Panc1 (cell line): ENCODE measurements around the gene PARD3. TPM values are rescaled to one million over a fixed set of nuclear protein-coding genes. Genes with fewer than 3 reads are reported as not detected.

Experiments
- ATAC-seq: fragments of 200-7000 bp; cut with Tn5 transposase; 2 replicates; pipeline ENCODE4 v1.9.1; 2020; ENCODE audit warnings: mild to moderate bottlenecking, moderate library complexity
- BruUV-seq: library from RNA; stranded (reverse); fragments of 400-500 nt; replicated peaks from 2 replicates; lab custom pipeline; 2021; lab: Mats Ljungman, UMichigan
- CTCF ChIA-PET: fragments of 300-600 bp; sonication (Branson Sonifier 250); formaldehyde crosslinking; loops from one replicate; lab custom pipeline; 2022; ENCODE audit warnings: antibody characterized with exemption; lab: Charles Lee
- POLR2A ChIA-PET: fragments of 300-600 bp; sonication (Branson Sonifier 250); formaldehyde crosslinking; loops from one replicate; lab custom pipeline; 2022; ENCODE audit warnings: antibody characterized with exemption; lab: Charles Lee
- DNase-seq: peaks from one replicate; pipeline ENCODE4 v3.0.0-alpha.2; 2010; ENCODE audit warnings: low read depth, low spot score
- H3K27ac ChIP-seq: 2 replicates; pipeline ENCODE4 v1.5.1; 2011; ENCODE audit warnings: mild to moderate bottlenecking, low read length, inconsistent platforms
- H3K27me3 ChIP-seq: fragments of 200-500 bp; sonication (Bioruptor generic); 2 replicates; pipeline ENCODE4 v1.6.0; 2014; ENCODE audit warnings: low read length, inconsistent platforms; ENCODE audit not compliant: control insufficient read depth, insufficient read depth
- H3K36me3 ChIP-seq: fragments of 200-500 bp; sonication (Bioruptor generic); 2 replicates; pipeline ENCODE4 v1.5.1; 2014; ENCODE audit warnings: inconsistent platforms, mild to moderate bottlenecking, low read length, moderate library complexity; ENCODE audit not compliant: control insufficient read depth, insufficient read depth
- H3K4me1 ChIP-seq: 2 replicates; pipeline ENCODE4 v1.5.1; 2011; ENCODE audit warnings: inconsistent platforms, mild to moderate bottlenecking, low read length, moderate library complexity; ENCODE audit not compliant: control insufficient read depth, insufficient read depth
- H3K4me3 ChIP-seq, 2 experiments: 2 replicates each; pipeline ENCODE4 v1.5.1; 2011 to 2012; ENCODE audit warnings: low read depth in 2 of 2, low read length in 2 of 2, mild to moderate bottlenecking in 2 of 2, inconsistent platforms in 1 of 2, moderate library complexity in 1 of 2
- H3K9me3 ChIP-seq: fragments of 200-500 bp; sonication (Bioruptor generic); 2 replicates; pipeline ENCODE4 v1.5.1; 2014; ENCODE audit warnings: low read depth, mild to moderate bottlenecking, inconsistent platforms, low read length, moderate library complexity; ENCODE audit not compliant: control insufficient read depth, insufficient read depth
- CTCF ChIP-seq: fragments of 450-650 bp; IDR thresholded peaks from 2 replicates; pipeline ENCODE4 v1.5.1; 2017; ENCODE audit warnings: mild to moderate bottlenecking
- POLR2AphosphoS5 ChIP-seq: IDR thresholded peaks from 2 replicates; pipeline ENCODE4 v1.6.1; 2012; ENCODE audit warnings: mild to moderate bottlenecking, low read depth, low read length, moderate library complexity
- REST ChIP-seq, 2 experiments: IDR thresholded peaks; 2 replicates each; pipeline ENCODE4 v1.6.1; 2011 to 2012; ENCODE audit warnings: low read depth in 2 of 2, control low read depth in 1 of 2, low read length in 1 of 2, mild to moderate bottlenecking in 1 of 2, moderate library complexity in 1 of 2; ENCODE audit not compliant: insufficient read depth in 1 of 2
- SIN3A ChIP-seq: IDR thresholded peaks from 2 replicates; pipeline ENCODE4 v1.6.1; 2012; ENCODE audit warnings: low read depth, mild to moderate bottlenecking, low read length, moderate library complexity, borderline replicate concordance; ENCODE audit not compliant: insufficient read depth
- TCF7L2 ChIP-seq: IDR thresholded peaks from 2 replicates; pipeline ENCODE4 v1.6.1; 2011; ENCODE audit warnings: mild to moderate bottlenecking, low read depth, low read length, inconsistent platforms
- in situ Hi-C: cut with HindIII; loops from 2 replicates; pipeline ENCODE4 v1.10.0; 2016; ENCODE audit warnings: low sequenced_read_pairs, low pct_unique_long_range_greater_than_20kb
- intact Hi-C: fragments of 100-400 bp; cut with micrococcal nuclease; formaldehyde crosslinking; loops from one replicate; pipeline ENCODE4 v1.10.0; 2022; ENCODE audit not compliant: unreplicated experiment
- total RNA-seq: library from RNA; stranded (reverse); gene quantifications from one replicate; pipeline ENCODE4 v1.2.1, GENCODE V29; 2021; ENCODE audit not compliant: unreplicated experiment

PARD3 gene
- total RNA-seq, 1 experiment from 2014 or later = 29.8 TPM

- in situ Hi-C loops (no loop called here), intact Hi-C loops (no loop called here)
- Histone ChIP-seq H3K4me1 (peaks cover 10% of the 10 kb centered on the region), H3K4me3 (no peak overlapping the region), H3K27ac (no peak overlapping the region), H3K27me3 (no peaks in the 10 kb centered on the region), H3K9me3 (no peaks in the 10 kb centered on the region), H3K36me3 (no peaks in the 10 kb centered on the region)
- ATAC-seq = no peak
- POLR2A ChIA-PET = no interaction called here
- no TSS peak for BruUV-seq
- CTCF ChIA-PET = no interaction called here
- TF ChIP-seq SIN3A = no peak
- TF ChIP-seq TCF7L2 = no peak
- no peak for TF ChIP-seq REST (IDR thresholded peaks at IDR 0.05; ENCODE audit: insufficient read depth in 1 of 2, low read depth in 2 of 2, low read length in 1 of 2)
- TF ChIP-seq CTCF = no peak
- TF ChIP-seq POLR2AphosphoS5 = no peak
- no peak for DNase-seq
These were observed 109.5 kb downstream of the PARD3 start for GRCh38 chr10:34705563-34705962.

DNA sequence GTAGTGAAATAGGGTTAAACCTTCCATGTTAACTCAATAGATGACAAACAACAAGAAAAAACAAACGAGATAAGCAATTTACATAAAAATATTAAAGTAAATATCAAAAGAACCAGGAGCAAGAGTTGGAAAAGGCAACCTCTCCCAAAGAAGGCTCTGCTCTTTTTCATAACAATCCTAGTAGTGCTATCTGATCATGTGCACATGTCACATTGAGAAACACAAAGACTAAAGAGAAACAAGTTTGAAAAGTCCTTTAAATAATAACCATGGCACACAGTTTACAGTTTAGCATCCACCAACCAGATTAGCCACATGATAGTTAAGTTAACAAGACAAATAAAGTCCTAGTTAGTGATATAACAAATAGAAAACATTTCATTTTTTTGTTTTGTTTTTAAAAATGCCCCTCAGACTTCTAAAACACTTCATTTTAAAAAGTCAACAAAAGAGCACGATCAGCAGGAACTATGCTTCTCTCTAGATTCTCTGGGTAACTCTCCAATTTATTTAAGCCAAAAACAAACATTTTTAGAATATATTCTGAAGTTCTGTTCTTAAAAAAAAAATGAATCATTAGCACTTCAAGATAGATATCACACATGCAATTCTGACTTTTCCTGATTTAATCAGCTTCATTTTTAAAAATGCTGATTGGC is 110.4 kb downstream of the PARD3 start:
- ATAC-seq (no peak), DNase-seq (no peak)
- no peak overlapping the region for H3K27ac ChIP-seq
- CTCF ChIA-PET = no interaction called here
- no peak overlapping the region for H3K4me3 ChIP-seq
- no peaks in the 10 kb centered on the region for H3K36me3 ChIP-seq
- POLR2A ChIA-PET = no interaction called here
- H3K9me3 ChIP-seq = no peaks in the 10 kb centered on the region
- no TSS peak for BruUV-seq
- in situ Hi-C loops (no loop called here), intact Hi-C loops (no loop called here)
- TF ChIP-seq SIN3A (no peak), REST (IDR thresholded peaks at IDR 0.05; ENCODE audit: insufficient read depth in 1 of 2, low read depth in 2 of 2, low read length in 1 of 2) (no peak), CTCF (no peak), POLR2AphosphoS5 (no peak), TCF7L2 (no peak)
- H3K4me1 ChIP-seq = peaks cover 12% of the 10 kb centered on the region
- H3K27me3 ChIP-seq = no peaks in the 10 kb centered on the region
